GM19468 (cell line): Measurements from ENCODE around the gene PRKD3.
"Not testable (repeated sequence)": the region's sequence is repeated elsewhere in the genome, so short reads cannot be mapped to it uniquely, and the experiment has no call there.

Experiments used
- ATAC-seq: cut with Tn5 transposase; IDR thresholded peaks from one replicate; pipeline ENCODE4 v1.9.1; 2021; ENCODE audit warnings: mild to moderate bottlenecking, moderate library complexity, moderate number of reproducible peaks; ENCODE audit not compliant: unreplicated experiment; ENCODE audit errors: extremely low read depth

PRKD3 gene

DNA sequence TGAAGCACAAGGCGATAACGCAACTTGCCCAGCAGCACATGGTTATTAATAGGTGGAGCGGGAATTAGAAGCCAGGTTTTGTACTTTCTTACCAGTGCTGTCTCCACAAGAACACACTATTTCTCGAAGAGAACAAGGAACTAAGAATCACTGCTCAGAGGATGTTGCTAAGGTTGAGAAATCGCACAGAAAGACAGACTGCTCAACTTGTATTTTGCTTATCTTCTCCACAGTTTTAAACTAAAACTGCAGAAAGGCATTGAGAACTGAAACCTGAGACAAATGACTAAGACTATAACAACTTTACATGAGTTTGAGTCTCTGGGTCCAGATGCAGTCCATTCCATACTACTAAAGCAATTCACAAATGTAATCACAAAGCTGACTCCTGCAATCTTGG is 6.2 kb downstream of the PRKD3 start:
- ATAC-seq: peak; percentile 66

DNA sequence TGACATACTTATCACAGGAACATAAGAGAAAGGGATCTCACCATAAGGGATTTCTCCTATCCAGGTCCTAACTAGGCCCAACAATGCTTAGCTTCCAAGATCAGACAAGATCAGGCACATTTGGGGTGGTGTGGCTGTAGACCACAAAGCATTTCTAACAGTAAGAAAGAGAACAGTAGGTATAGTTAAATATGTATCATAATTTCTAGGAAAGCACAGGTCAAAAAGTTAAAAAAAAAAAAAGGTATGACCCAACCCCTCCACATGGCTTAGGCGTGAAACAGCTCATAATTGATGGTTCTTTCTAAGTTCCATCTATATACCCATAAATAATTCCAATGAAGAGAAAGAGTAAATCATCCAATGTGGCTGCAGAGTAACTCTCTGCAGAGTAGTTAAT is 6.9 kb downstream of the PRKD3 start:
- no peak for ATAC-seq

DNA sequence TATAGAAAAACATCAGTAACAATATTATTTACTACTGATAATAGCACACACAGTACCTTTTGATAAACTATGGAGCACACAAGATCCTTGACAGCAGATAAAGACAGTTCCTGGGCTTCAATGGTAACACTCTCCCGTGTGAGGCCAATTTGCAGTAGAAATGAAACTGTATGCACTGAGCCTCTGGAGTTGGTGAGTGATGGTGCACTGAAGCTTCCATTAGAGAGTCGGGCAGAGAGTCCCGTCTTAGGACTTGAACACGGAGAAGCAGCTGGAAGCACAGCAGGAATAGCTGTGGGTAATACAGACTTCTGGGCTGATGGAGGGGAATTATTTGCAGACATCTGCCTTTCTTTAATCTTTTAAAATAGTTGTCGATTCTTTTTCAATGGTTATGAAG is 8.5 kb downstream of the PRKD3 start:
- no peak for ATAC-seq

DNA sequence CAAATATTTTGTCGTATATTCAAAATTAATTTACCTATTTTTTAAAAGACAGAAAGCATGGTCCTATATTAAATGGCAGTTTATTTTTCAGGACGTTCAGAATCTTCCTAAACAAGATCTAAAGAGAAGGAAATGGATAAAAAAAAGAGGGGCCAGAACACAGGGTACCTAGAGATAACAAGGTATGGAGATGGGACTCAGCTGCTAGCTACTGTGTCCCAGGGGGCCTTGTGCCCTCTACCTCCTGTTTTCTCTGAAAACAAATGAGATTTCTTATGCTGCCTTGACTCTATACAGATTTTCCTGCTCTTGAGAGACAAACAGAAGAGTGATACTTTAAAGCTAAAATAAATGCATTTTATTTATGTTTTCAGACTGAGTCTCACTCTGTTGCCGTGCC is 9.3 kb downstream of the PRKD3 start:
- ATAC-seq: no peak

DNA sequence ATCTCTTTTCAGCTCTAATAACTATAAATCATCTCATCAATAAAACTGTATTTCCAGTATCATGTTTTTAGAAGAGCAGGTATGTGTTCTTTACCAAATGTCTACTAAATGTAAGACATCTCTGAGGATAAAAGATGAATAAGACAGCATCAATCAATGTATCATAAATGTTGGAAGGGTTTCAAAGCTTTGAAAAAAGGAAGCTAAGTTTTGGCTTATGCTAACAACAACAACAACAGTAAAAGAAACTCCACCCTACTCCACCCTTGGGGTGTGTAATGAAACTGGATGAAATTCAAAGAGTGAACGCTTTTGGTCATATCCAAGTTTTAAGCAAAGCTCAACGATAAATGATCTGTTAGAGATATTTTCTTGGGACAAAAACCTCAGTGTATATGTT is 17.1 kb downstream of the PRKD3 start:
- ATAC-seq: no peak

- no peak for ATAC-seq
Observed at GRCh38 chr2:37306024-37306423, 18.6 kb downstream of the PRKD3 start.

DNA sequence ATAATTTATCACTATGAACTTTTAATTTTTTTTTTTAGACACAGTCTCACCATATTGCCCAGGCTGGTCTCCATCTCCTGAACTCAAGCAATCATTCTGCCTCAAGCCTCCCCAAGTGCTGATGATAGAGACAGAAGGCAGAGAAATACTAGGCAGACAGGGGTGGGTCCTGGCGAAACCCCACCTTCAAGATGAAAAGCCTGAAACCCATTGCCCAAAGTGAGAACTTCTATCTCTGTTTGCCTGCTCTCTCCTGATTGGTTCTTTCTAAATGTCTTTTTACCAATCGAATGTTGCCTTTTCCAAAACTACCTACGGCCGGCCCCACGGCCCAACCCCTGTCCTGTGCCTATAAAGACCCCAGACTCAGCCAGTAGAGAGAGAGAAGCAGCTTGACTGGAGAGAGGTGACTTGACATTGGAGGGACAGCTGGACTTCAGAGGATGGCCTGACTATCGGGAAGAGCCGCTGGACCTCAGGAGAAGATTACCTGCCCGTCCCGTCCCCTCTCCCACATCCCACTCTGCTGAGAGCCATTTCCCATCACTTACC is 21.9 kb downstream of the PRKD3 start:
- no peak for ATAC-seq

DNA sequence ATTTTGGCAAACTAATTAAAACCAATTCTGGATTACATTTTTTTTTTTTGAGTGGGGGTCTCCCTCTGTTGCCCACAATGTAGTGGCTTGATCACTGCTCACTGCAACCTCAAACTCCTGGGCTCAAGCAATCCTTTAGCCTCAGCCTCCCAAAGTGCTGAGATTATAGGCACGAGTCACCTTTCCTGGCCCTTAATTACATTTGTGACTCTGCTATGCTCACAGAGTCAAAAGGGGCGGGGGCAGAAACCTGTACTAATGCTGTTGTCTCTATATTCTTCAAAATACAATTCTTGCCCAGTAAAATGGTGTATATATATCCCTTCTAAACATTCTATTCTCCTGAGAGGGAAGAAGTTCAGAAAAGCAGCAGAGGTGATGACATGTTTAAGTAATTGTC is 23.2 kb downstream of the PRKD3 start:
- no peak for ATAC-seq

- no peak for ATAC-seq
Observed at GRCh38 chr2:37300578-37300977, 24.1 kb downstream of the PRKD3 start.

GRCh38 chr2:37300146-37300545 is 24.5 kb downstream of the PRKD3 start:
- ATAC-seq: no peak

DNA sequence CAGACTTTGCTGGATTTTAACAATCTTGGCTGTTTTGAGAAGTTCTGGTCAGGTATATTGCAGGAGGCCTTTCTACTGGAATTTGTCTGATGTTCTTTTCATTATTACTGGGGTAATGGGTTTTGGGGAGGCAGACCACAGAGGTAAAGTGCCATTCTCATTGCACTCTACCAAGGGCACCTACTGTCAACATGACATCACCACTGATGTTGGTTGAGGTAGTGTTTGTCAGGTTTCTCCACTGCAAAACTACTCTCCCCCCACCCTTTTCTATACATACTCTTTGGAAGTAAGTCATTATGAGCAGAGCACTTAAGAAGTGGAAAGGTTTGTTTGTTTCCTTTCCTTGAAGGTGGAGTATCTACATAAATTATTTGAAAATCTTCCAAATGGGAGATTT is 27.0 kb downstream of the PRKD3 start:
- no peak for ATAC-seq

DNA sequence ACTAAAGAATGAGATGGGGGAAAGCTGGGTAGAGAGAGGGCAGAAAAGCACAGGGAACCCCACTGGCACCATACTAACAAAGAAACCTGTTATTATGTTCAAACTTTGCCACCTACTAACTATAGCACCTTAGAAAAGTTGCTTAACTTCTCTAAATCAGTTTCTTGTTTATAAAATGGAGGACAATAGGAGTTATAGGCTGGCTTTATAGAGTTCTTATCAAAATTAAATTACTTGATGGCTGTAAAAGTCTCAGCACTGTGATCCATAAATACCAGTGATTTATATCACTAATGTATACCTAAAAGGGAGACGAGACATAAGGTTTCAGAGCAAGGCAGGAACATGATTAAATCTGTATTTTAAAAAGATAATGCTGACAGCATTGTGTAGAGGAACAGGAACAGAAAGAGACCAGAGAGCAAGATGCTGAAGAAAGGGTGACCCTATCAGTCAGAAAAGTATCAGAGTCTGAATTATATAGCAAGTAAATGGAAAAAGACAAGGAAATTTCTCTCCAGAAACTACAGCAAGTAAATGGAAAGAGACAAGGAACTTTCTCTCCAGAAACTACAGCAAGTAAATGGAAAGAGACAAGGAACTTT is 29.1 kb downstream of the PRKD3 start:
- no peak for ATAC-seq

DNA sequence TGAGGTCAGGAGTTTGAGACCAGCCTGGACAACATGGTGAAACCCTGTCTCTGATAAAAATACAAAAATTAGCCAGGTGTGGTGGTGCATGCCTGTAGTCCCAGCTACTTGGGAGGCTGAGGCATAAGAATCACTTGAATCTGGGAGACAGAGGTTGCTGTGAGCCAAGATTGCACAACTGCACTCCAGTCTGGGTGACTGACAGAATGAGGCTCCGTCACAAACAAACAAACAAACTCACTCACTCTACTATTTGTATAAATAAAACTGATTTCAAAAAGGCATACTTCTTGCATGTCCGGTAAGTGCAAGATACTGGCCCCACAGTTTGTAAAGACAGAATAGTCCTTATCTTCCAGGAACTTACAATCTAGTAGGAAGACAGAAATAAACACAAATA is 29.8 kb downstream of the PRKD3 start:
- ATAC-seq: not testable (repeated sequence)

DNA sequence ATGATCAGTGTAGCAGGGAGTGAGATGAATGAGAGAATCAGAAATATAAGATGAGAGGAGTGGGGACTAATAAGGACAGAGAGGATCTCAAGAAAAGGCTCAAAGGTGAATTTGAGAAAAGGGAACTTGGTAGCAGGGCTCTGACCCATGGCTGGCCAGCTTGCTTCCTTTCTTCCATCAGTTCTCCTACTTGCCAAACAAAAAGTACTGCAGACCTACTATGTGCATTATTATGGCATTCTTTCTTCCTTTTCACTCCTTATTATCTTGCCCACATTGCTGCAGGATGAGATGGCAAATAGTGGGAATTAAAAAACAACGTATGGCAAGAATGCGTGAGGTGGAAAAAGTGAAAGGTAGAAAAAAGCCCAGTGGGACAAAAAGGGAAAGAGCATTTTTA is 33.0 kb downstream of the PRKD3 start:
- ATAC-seq: no peak

- ATAC-seq: no peak
Observed at GRCh38 chr2:37287966-37288365, 36.7 kb downstream of the PRKD3 start.

DNA sequence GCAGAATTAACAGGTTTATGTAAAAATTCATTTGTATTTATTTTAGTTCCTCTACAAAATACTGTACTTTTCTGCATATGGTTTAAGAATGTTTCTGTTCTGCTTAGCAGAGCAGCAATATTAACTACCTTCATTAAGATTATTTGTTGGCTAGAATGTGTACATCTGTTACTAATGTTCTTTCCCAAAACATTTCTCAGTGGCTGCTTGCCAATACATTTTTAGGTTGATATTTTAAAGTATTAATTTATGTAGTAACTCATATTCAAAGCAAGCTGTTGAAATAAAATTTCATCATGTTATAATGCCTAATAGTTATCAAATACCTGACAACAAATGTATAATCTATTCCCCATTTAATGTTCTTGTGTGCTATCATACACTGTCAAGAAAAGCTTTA is 40.3 kb downstream of the PRKD3 start:
- no peak for ATAC-seq

DNA sequence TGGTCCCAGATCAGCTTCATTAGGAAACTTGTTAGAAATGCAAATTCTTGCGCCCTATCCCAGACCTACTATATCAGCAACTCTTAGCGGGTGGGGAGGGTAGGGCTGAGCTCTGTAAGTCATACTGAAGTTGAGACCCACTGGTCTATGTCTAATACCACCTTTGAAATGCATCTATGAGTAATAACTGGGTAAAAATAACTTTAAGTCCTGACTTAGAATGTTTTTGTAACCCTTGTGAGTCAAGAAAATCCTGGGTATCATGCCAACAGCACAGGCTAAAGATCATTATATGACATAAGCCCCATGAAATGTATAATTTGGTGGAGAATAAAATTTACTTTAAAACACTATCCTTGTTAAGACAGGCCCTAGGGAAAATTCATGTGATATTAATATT is 41.4 kb downstream of the PRKD3 start:
- no peak for ATAC-seq

DNA sequence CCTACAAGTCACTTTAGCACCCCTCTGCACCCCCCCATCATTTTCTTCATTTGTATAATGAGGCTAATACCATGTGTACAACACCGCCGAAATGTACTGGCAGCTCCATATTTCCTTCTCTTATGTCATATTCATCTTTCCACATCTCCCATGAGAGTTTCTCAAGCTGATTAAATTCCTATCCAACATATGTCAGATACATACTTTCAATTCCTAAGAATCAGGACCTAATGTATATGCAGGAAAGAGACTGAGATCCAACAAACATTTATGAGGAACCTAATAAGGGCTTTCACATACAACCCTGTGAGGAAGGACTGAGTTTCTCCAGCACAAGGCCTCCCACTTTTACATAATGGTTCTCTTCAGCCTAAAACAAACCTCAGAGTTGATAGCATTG is 41.9 kb downstream of the PRKD3 start:
- ATAC-seq: no peak

GRCh38 chr2:37281916-37282315 is 42.7 kb downstream of the PRKD3 start:
- no peak for ATAC-seq

DNA sequence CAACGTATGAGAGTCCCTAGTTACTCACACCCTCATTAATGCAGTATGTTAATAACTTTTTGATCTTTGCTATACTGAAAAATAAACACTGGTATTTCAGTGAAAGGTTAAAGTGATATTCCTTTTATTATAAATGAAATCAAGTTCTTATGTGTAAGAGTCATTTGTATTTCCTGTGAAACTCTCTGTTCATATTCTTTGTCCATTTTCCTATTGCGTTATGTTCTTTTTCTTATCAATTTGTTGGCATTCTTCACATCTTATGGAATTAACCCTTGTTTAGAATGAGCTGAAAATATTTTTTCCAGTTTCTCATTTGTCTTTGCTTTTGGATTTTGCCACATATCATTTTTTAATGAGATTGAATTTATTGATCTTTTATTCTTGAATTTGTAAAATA is 48.3 kb downstream of the PRKD3 start:
- ATAC-seq: no peak
